CD4-positive, alpha-beta T cell (primary cell): ENCODE results near the gene ARHGAP29. TPM values are rescaled to one million over a fixed set of nuclear protein-coding genes. Genes with fewer than 3 reads are reported as not detected.

ENCODE experiments used
- ATAC-seq: fragments of 200-7000 bp; cut with Tn5 transposase; one replicate; pipeline ENCODE4 v1.10.0; 2022; ENCODE audit warnings: mild to moderate bottlenecking; ENCODE audit not compliant: poor library complexity
- CTCF ChIA-PET: fragments of 350-600 bp; sonication (Branson Sonifier 250); formaldehyde crosslinking; loops from one replicate; lab custom pipeline; 2021; ENCODE audit warnings: antibody characterized with exemption, inconsistent platforms; lab: Charles Lee
- POLR2A ChIA-PET: fragments of 350-600 bp; sonication (Branson Sonifier 250); formaldehyde crosslinking; loops from one replicate; lab custom pipeline; 2021; ENCODE audit warnings: antibody characterized with exemption, inconsistent platforms; lab: Charles Lee
- DNase-seq, 14 experiments: peaks; one replicate each; pipeline ENCODE4 v3.0.0-alpha.2; 2013 to 2020; ENCODE audit warnings: mixed read lengths in 2 of 14
- H3K27ac ChIP-seq, 2 donors: one replicate each; pipeline versions ENCODE4 v1.5.1 to v1.7.0; 2013; ENCODE audit warnings: low read length in 2 of 2, low read depth in 1 of 2, mild to moderate bottlenecking in 1 of 2
- H3K27me3 ChIP-seq, 2 experiments: 1 replicate in 1 of 2; 2 replicates in 1 of 2; pipeline versions ENCODE4 v1.6.1 to v1.7.0; 2013; ENCODE audit warnings: low read length in 2 of 2, control low read depth in 1 of 2, mild to moderate bottlenecking in 1 of 2, moderate library complexity in 1 of 2; ENCODE audit not compliant: insufficient read depth in 2 of 2, control insufficient read depth in 1 of 2
- H3K36me3 ChIP-seq: one replicate; pipeline ENCODE4 v1.6.1; 2013; ENCODE audit warnings: low read length, control low read depth; ENCODE audit not compliant: insufficient read depth
- H3K4me1 ChIP-seq: one replicate; pipeline ENCODE4 v1.6.1; 2013; ENCODE audit warnings: low read length, control low read depth; ENCODE audit not compliant: insufficient read depth
- H3K4me3 ChIP-seq: one replicate; pipeline ENCODE4 v1.5.1; 2013; ENCODE audit warnings: mild to moderate bottlenecking, low read length, moderate library complexity
- H3K9me3 ChIP-seq, 2 experiments: 1 replicate in 1 of 2; 2 replicates in 1 of 2; pipeline versions ENCODE4 v1.6.1 to v1.7.0; 2013; ENCODE audit warnings: low read length in 2 of 2, mild to moderate bottlenecking in 2 of 2, control low read depth in 1 of 2, moderate library complexity in 1 of 2; ENCODE audit not compliant: control insufficient read depth in 1 of 2, insufficient read depth in 1 of 2
- H3K27ac Mint-ChIP-seq: one replicate; pipeline ENCODE4 v1.8.0; 2020; ENCODE audit warnings: mixed read lengths
- H3K27me3 Mint-ChIP-seq: one replicate; pipeline ENCODE4 v1.8.0; 2021; ENCODE audit warnings: mixed read lengths
- H3K36me3 Mint-ChIP-seq: one replicate; pipeline ENCODE4 v1.8.0; 2021; ENCODE audit warnings: low read depth, mixed read lengths
- H3K4me1 Mint-ChIP-seq: one replicate; pipeline ENCODE4 v1.8.0; 2021; ENCODE audit warnings: low read depth, mixed read lengths
- H3K4me3 Mint-ChIP-seq: one replicate; pipeline ENCODE4 v1.8.0; 2020; ENCODE audit warnings: mild to moderate bottlenecking, mixed read lengths
- H3K9me3 Mint-ChIP-seq: one replicate; pipeline ENCODE4 v1.8.0; 2020; ENCODE audit warnings: mixed read lengths
- intact Hi-C, 2 experiments: fragments of 100-400 bp; cut with DNase I in 1 of 2; cut with micrococcal nuclease in 1 of 2; formaldehyde crosslinking; loops; one replicate each; pipeline versions ENCODE4 v1.15.1 to v1.9.0; 2023 to 2025; cut with DNase I, micrococcal nuclease
- total RNA-seq, 174 experiments: library from RNA in 2 of 174; stranded (reverse) in 2 of 174; gene quantifications; one replicate each; pipeline ENCODE4 v1.2.3 and lab custom pipeline; 2021 to 2026
- TF ChIP-seq, protein P1 (sequence below): fragments of 200-600 bp; IDR thresholded peaks from one replicate; pipeline ENCODE4 v1.8.0; 2022; ENCODE audit warnings: antibody characterized with exemption, mild to moderate bottlenecking

Gene ARHGAP29
- total RNA-seq, 2 experiments from 2014 or later, result not detected

DNA sequence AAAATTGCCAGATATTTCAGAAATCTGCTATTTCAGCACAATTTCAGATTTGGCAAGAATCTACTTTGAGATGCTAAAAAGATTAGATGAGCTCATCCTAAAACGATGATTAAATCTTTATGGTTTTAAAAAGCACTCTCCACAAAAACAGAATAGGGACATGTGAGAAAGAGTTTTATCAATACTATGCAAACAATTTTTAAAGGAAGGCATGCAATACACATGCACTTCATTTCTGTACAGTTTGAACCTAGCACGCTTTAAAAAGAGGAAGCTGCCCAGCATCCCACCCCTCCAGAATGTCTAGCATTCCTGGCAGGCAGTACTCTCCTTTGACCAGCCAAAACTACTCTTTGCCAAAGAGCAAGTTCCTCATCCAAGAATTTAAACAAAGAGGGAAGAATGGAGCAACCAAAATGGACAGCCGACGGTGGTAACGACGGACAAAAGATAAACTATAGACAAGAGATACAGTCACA is 1.3 kb downstream of the ARHGAP29 start:
- peaks cover 6% of the 10 kb centered on the region for H3K9me3 Mint-ChIP-seq
- intact Hi-C loops, result no loop called here
- Histone ChIP-seq H3K9me3 (peaks cover 0 to 5% of the 10 kb centered on the region in 2 experiments), H3K27me3 (peaks cover 25 to 70% of the 10 kb centered on the region in 2 experiments), H3K4me1 (peaks cover 15% of the 10 kb centered on the region), H3K27ac (no peak overlapping the region), H3K4me3 (no peak overlapping the region), H3K36me3 (no peaks in the 10 kb centered on the region)
- ChIA-PET POLR2A (no interaction called here), CTCF (interaction anchor here (0.9 kb wide), 1 partner anchor 10 kb away, joined by 3 read pairs; no protein-coding TSS in a partner anchor)
- TF ChIP-seq, protein P1, sequence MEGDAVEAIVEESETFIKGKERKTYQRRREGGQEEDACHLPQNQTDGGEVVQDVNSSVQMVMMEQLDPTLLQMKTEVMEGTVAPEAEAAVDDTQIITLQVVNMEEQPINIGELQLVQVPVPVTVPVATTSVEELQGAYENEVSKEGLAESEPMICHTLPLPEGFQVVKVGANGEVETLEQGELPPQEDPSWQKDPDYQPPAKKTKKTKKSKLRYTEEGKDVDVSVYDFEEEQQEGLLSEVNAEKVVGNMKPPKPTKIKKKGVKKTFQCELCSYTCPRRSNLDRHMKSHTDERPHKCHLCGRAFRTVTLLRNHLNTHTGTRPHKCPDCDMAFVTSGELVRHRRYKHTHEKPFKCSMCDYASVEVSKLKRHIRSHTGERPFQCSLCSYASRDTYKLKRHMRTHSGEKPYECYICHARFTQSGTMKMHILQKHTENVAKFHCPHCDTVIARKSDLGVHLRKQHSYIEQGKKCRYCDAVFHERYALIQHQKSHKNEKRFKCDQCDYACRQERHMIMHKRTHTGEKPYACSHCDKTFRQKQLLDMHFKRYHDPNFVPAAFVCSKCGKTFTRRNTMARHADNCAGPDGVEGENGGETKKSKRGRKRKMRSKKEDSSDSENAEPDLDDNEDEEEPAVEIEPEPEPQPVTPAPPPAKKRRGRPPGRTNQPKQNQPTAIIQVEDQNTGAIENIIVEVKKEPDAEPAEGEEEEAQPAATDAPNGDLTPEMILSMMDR, result no peak
- ATAC-seq, result no peak
- no peak for DNase-seq
- H3K4me3 Mint-ChIP-seq, result peak overlapping the region; percentile 60
- peaks cover 90% of the 10 kb centered on the region for H3K27me3 Mint-ChIP-seq
- no peak overlapping the region for H3K27ac Mint-ChIP-seq
- no peaks in the 10 kb centered on the region for H3K36me3 Mint-ChIP-seq
- H3K4me1 Mint-ChIP-seq, result peaks cover 17% of the 10 kb centered on the region

GRCh38 chr1:94235189-94236012 is 2.0 kb downstream of the ARHGAP29 start:
- Histone ChIP-seq H3K27me3 (peaks cover 25 to 70% of the 10 kb centered on the region in 2 experiments), H3K4me1 (peaks cover 15% of the 10 kb centered on the region), H3K27ac (no peak overlapping the region), H3K36me3 (no peaks in the 10 kb centered on the region), H3K4me3 (no peak overlapping the region), H3K9me3 (peaks cover 0 to 5% of the 10 kb centered on the region in 2 experiments)
- DNase-seq (no peak), ATAC-seq (no peak)
- Mint-ChIP-seq H3K27ac (no peak overlapping the region), H3K27me3 (peaks cover 90% of the 10 kb centered on the region), H3K4me1 (peaks cover 17% of the 10 kb centered on the region), H3K36me3 (no peaks in the 10 kb centered on the region), H3K4me3 (no peak overlapping the region), H3K9me3 (peaks cover 3% of the 10 kb centered on the region)
- TF ChIP-seq, protein P1, result no peak
- ChIA-PET CTCF (no interaction called here), POLR2A (no interaction called here)
- intact Hi-C loops, result no loop called here

DNA sequence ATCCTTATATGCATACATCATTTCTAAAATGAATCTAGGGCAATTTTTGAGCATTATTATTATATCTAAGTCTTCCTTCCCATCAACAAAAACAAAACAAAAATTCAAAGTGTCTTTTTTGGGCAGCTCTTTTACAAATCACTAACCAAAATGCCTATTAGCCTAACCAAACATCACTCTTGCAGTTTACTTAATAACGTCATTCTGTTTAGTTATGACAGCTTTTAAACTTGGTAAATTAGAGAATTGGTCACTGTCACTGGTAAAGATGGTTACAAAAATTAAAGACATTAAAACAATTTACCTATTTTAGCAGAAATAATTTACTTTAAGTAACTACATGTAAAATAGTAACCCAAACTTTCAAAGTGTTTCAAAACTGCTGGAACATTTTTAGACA is 2.8 kb downstream of the ARHGAP29 start:
- Histone ChIP-seq H3K36me3 (no peaks in the 10 kb centered on the region), H3K9me3 (peaks cover 0 to 5% of the 10 kb centered on the region in 2 experiments), H3K27me3 (peaks cover 25 to 62% of the 10 kb centered on the region in 2 experiments), H3K4me3 (no peak overlapping the region), H3K4me1 (peaks cover 15% of the 10 kb centered on the region), H3K27ac (no peak overlapping the region)
- ChIA-PET CTCF (no interaction called here), POLR2A (no interaction called here)
- peaks cover 82% of the 10 kb centered on the region for H3K27me3 Mint-ChIP-seq
- ATAC-seq, result no peak
- TF ChIP-seq, protein P1, result no peak
- no peak overlapping the region for H3K27ac Mint-ChIP-seq
- no peak overlapping the region for H3K4me3 Mint-ChIP-seq
- peaks cover 3% of the 10 kb centered on the region for H3K9me3 Mint-ChIP-seq
- intact Hi-C loops, result no loop called here
- DNase-seq, result no peak
- no peaks in the 10 kb centered on the region for H3K36me3 Mint-ChIP-seq
- H3K4me1 Mint-ChIP-seq, result peaks cover 17% of the 10 kb centered on the region
